Stimulated activated CD8-positive, alpha-beta memory T cell treated with anti-CD3 and anti-CD28 coated beads, Interleukin-15, amount 100 ng/mL, for 1 hour (primary cell): ENCODE results near the gene PFDN6.
"Not testable (repeated sequence)": the region's sequence is repeated elsewhere in the genome, so short reads cannot be mapped to it uniquely, and the experiment has no call there.

ENCODE experiments used
- DNase-seq: peaks from one replicate; pipeline ENCODE4 v3.0.0-alpha.2; 2020; ENCODE audit warnings: low read depth

The PFDN6 gene

GRCh38 chr6:33288921-33289783, at the start of gene PFDN6, which contains the start of gene WDR46:
PFDN6 (plus strand) TSS chr6:33289601; CDS start chr6:33289857, 256 bp downstream.
WDR46 (minus strand) TSS chr6:33289239; CDS start chr6:33289170, 69 bp downstream.
- peak; percentile 58 for DNase-seq

GRCh38 chr6:33241968-33242367, 47.4 kb upstream of the PFDN6 start:
- no peak for DNase-seq

- no peak for DNase-seq
These were observed 45.9 kb upstream of the PFDN6 start for GRCh38 chr6:33243476-33243875.

GRCh38 chr6:33247977-33248642, 41.3 kb upstream of the PFDN6 start:
- peak; percentile 94 for DNase-seq

DNA sequence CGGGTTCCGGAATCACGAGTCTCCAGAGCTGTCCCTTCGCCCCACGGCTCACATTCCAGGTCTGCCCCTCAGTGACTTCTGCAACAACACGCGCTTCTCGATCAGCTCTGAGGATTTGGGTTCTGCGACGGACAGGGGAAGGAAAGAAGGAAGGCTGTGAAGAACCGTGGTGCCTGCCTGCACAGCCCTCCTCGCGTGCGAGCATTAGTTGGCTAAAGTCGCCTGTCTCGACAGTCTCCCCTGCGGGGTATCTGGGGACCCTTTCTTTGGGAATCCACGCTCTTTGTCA, 40.8 kb upstream of the PFDN6 start:
- DNase-seq, result no peak

DNA sequence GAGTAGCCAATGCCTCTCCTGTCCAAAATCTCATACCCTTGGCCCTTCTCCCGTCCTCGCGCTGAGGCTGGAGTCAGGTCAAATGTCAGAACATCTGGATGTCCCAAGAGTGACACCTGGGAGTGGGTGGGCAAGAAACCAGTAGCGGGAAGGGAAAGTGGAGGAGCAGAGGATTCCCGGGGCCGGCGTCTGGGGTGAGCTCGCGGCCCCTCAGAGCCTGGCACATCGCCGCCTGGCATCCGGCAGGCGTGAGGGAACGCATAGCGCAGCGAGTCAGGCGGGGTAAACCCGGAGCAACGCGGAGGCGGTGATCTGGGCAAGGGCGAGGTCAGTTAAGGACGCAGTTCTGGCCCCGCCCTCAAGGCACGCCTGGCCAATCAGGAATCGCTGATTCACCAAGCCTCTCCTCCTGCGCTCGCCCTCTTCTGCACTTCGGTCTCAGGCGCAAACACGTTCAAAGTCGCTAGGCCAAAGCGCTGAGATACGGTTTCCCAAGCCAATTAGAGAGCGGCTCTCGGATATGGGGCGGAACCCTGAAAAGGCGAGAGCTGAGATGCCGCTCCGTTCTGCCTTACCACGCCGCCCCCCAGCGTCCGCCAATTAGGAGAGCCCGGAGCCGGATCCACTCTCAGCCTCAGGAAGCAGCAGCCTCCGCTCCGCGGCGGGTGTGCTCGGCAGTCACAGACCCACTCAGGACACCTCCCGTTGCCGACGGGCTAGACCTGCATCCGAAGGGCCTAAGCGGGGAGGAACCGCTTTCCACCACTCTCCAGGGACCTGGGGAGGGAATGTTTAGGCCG, 40.3 kb upstream of the PFDN6 start:
- DNase-seq, result peak; percentile 88

DNA sequence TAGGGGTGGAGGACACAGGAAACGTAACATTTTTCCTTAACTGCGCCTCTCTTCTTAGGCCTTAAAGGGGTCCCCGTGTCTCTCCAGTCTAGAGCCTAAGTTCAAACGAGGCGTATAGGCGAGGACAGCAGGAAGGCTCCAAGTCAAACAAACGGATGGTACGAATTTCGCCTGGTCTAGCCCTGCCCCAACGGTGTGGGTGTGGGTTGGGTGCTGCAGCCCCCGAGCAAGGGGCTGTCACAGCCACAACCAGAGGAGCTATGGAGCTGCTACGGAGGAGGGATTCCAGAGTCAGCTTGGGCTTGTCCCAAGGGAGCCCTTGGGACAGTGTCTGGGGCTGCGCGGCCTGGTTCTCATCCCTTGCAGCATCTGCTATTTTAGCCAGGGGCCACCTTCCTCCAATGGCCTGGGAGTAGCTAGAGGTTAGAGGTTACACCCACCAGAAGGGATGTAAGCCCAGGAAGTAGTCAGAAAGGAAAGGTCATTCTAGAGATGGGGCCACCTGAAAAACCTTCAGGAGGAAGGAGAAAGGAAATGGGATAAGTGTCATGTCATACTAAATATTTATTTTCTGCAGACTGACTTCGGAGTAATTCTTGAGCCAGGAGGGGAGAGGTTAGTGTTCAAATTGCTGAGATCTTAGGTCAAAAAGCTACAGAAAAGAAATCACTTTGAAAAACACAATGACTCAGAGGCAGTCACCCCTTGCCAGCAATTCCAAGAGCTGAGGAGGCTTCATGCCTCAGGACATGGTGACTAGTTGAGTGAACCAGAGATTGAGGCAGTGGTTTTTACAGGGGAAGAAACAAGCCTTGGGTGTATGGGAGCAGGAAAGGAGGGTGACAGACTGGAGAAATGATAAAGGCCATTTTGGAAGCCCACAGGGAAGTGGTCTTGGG, 39.4 kb upstream of the PFDN6 start:
- DNase-seq, result no peak

DNA sequence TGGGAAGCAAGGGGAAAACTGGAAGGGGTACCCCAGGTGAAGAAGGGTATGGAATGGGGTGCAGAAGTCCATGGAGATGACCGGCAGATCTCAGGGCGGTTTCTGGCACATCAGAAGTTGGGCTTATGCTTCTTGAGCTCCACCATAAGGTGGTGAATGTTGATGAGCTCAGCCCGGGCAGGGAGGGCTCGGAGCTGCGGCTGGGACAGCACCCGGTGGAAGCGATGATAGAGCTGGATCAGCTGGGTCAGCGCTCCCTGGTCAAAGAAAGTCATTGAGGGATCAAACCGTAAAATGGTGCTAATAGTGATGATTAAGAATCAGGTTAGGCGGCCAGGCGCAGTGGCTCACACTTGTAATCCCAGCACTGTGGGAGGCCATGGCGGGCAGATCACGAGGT, 38.7 kb upstream of the PFDN6 start:
- no peak for DNase-seq

GRCh38 chr6:33251395-33252012, 37.9 kb upstream of the PFDN6 start:
- no peak for DNase-seq

DNA sequence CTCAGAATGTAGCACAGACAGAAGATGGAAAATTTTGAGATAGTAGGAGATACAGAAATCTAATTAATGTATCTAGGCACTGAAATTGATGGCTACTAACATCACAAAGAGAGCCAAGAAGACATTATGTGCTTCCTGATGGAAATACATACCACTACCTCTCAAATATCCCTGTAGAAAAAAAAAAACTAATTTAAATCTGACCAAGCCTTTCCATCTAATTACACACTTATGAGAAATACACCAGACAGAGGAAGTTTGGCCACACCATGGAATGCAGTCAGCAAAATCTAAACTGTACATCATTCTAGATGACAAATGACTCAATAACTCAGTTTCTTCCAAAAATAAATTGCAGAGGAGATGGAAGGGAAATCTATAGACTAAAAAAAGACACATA, 36.6 kb upstream of the PFDN6 start:
- DNase-seq, result no peak

GRCh38 chr6:33254591-33254990, 34.8 kb upstream of the PFDN6 start:
- DNase-seq, result no peak

GRCh38 chr6:33259032-33259431, 30.4 kb upstream of the PFDN6 start:
- DNase-seq, result no peak

DNA sequence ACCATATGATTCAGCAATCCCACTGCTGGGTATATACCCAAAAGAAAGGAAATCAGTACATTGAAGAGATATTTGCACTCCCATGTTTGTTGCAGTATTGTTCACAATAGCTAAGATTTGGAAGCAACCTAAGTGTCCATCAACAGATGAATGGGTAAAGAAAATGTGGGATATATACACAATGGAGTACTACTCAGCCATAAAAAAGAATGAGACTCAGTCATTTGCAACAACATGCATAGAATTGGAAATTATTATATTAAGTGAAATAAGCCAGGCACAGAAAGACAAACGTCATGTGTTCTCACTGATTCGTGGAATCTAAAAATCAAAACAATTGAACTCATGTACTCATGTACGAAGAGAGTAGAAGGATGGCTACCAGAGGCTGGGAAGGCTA, 26.9 kb upstream of the PFDN6 start:
- DNase-seq, result not testable (repeated sequence)

DNA sequence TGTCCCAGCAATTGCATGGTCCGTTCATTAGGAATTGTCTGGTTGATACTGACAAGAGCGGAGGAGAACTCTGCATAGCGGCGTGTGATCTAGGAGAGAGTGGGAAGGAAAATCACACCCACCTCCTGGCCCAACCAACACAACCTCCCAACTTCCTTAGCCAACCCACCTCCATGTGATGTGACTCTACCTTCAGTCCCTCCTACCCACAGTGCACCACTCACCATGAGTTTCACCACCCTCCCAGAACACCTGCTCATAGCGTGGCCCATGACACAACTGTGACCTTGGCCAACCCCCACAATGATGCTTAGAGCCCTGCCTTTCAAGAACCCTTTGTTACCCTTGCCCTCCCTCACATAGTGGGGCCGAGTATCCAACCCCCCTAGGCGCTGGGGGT, 25.4 kb upstream of the PFDN6 start:
- no peak for DNase-seq

- no peak for DNase-seq
These were observed 18.3 kb upstream of the PFDN6 start for GRCh38 chr6:33271117-33271467.

DNA sequence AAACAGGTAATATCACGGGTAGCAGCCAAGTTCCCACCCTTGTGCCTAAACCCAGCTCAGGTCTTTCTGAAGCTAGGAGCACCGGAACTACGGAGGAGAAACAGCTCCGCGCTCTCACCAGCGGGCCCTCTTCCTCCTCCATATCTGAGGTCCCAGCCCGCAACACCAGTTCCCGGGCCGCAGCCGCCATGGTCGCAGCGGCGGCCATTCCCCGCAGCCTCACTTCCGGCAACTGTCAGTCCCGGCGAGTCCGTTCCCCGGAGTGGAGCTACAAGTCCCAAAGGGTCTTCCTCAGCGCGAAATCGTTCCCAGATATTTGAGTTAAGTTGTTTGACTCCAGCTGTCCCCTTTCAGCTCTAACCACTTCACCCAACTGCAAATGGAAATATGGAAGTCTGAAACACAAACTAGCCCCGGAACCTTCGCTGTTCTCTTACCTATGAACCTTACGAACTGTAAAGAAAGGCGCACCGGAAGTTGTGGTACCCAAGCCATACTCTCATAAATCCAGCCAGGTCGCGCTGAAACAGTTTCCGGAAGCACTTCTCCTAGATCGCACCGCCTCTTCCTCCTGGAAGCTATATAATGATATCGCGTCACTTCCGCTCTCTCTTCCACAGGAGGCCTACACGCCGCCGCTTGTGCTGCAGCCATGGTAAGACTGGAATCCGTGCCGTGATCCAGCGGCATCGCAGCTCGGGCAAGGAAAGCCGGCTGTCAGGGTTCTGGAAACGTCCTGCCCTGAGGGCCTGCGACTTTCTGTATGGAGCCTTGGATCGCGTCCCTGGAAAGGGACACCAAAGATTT, 17.7 kb upstream of the PFDN6 start, which contains the start of the genes RPS18 and VPS52:
Gene RPS18 (plus strand): TSS at position 608 of the 807 bp plus-strand sequence. CDS start 45 bp downstream, at position 653.
Gene VPS52 (minus strand): TSS at position 409 of the 807 bp plus-strand sequence. CDS start 201 bp downstream, at position 208.
- peak; percentile 77 for DNase-seq

GRCh38 chr6:33272275-33273128, 16.9 kb upstream of the PFDN6 start:
- DNase-seq, result no peak

GRCh38 chr6:33273129-33273923, 16.1 kb upstream of the PFDN6 start:
- no peak for DNase-seq
